ENCODE results near the gene GMCL1. TPM values are rescaled to one million over a fixed set of nuclear protein-coding genes. Genes with fewer than 3 reads are reported as not detected.

GMCL1 gene
- total and polyA plus RNA-seq, 2 of the 13 experiments (the other 11 are each of a cell fraction or from before 2014, with no cell fraction given), result 18.7 to 24.0 TPM

- TF ChIP-seq AKNA (CRISPR knock-in tag; IDR thresholded peaks at IDR 0.05; ENCODE audit: borderline replicate concordance), result no peak
- TF ChIP-seq SETDB1 (CRISPR knock-in tag; IDR thresholded peaks at IDR 0.05; ENCODE audit: borderline replicate concordance), result no peak
- TF ChIP-seq MEF2D (CRISPR knock-in tag; IDR thresholded peaks at IDR 0.05), result no peak
- no peak for TF ChIP-seq ASH2L (IDR thresholded peaks at IDR 0.05; ENCODE audit: insufficient read length, low read depth, low read length)
- TF ChIP-seq ZNF484 (CRISPR knock-in tag; IDR thresholded peaks at IDR 0.05; ENCODE audit: borderline replicate concordance, low read depth), result no peak
- TF ChIP-seq GLMP (CRISPR knock-in tag; IDR thresholded peaks at IDR 0.05; ENCODE audit: borderline replicate concordance), result no peak
- no peak for TF ChIP-seq FOXC1 (CRISPR knock-in tag; IDR thresholded peaks at IDR 0.05; ENCODE audit: borderline replicate concordance)
- no peak for TF ChIP-seq ZNF552 (CRISPR knock-in tag; IDR thresholded peaks at IDR 0.05; ENCODE audit: borderline replicate concordance)
- TF ChIP-seq ZNF598 (CRISPR knock-in tag; IDR thresholded peaks at IDR 0.05; ENCODE audit: borderline replicate concordance), result no peak
- TF ChIP-seq ZZZ3 (CRISPR knock-in tag; IDR thresholded peaks at IDR 0.05; ENCODE audit: borderline replicate concordance), result no peak
- peak; percentile 26; the same call in 1 of the 2 replicates for TF ChIP-seq HNF1B (CRISPR knock-in tag; IDR thresholded peaks at IDR 0.05)
- TF ChIP-seq RBM22 (optimal IDR thresholded peaks at IDR 0.05; ENCODE audit: low read length), result peak; percentile 63
- TF ChIP-seq SALL2 (CRISPR knock-in tag; IDR thresholded peaks at IDR 0.05), result no peak
- TF ChIP-seq ZNF7 (CRISPR knock-in tag; IDR thresholded peaks at IDR 0.05), result peak; percentile 52; the same call in 1 of the 2 replicates
- no peak for TF ChIP-seq HDAC1 (CRISPR knock-in tag; IDR thresholded peaks at IDR 0.05)
- TF ChIP-seq RXRB (CRISPR knock-in tag; IDR thresholded peaks at IDR 0.05; ENCODE audit: borderline replicate concordance), result peak; percentile 62
- 0 out of 2 replicates have a peak, but pooled peaks have one; percentile 28 for TF ChIP-seq ZNF205 (CRISPR knock-in tag; IDR thresholded peaks at IDR 0.05)
Measured at GRCh38 chr2:69926849-69927515, 97.5 kb downstream of the GMCL1 start (continued).
